Psoas muscle (tissue), 8 donors: ENCODE results near the gene FSTL5. TPM values are rescaled to one million over a fixed set of nuclear protein-coding genes. Genes with fewer than 3 reads are reported as not detected.

Experiments
- ATAC-seq, 4 donors: fragments of 200-7000 bp; cut with Tn5 transposase; one replicate each; pipeline ENCODE4 v1.9.1; 2020; ENCODE audit warnings: moderate library complexity in 3 of 4, mild to moderate bottlenecking in 2 of 4
- DNase-seq, 2 donors: peaks; one replicate each; pipeline ENCODE4 v3.0.0-alpha.2; 2020
- H3K27ac ChIP-seq: fragments of 200-600 bp; one replicate; pipeline ENCODE4 v1.8.0; 2022
- H3K27me3 ChIP-seq, 3 donors: fragments of 200-600 bp in 1 of 3; one replicate each; pipeline versions ENCODE4 v1.6.1 to v1.8.0; 2013 to 2022; ENCODE audit warnings: low read length in 2 of 3, mild to moderate bottlenecking in 2 of 3, moderate library complexity in 1 of 3; ENCODE audit not compliant: insufficient read depth in 3 of 3
- H3K36me3 ChIP-seq, 2 donors: fragments of 200-600 bp in 1 of 2; one replicate each; pipeline versions ENCODE4 v1.6.1 to v1.8.0; 2013 to 2022; ENCODE audit warnings: low read depth in 1 of 2, mild to moderate bottlenecking in 1 of 2, moderate library complexity in 1 of 2; ENCODE audit not compliant: insufficient read depth in 1 of 2
- H3K4me1 ChIP-seq: fragments of 200-600 bp; one replicate; pipeline ENCODE4 v1.8.0; 2022
- H3K4me3 ChIP-seq: fragments of 200-600 bp; one replicate; pipeline ENCODE4 v1.8.0; 2022; ENCODE audit warnings: mild to moderate bottlenecking
- H3K9me3 ChIP-seq: fragments of 200-600 bp; one replicate; pipeline ENCODE4 v1.8.0; 2022
- WGBS, 3 donors: extraction: QIAGEN DNeasy Blood & Tissue Kit; methylation state at CpG; one replicate each; pipeline versions ENCODE4 v1.1.6 to v1.1.7; 2013; 5-methylcytosine and 5-hydroxymethylcytosine counted together
- intact Hi-C, 2 donors: fragments of 100-400 bp; cut with DNase I; formaldehyde crosslinking; loops; one replicate each; pipeline versions ENCODE4 v1.11.0 to v1.14.2; 2022
- polyA plus RNA-seq, 3 donors: library from polyadenylated mRNA; stranded (reverse); fragments of 200-250 nt; gene quantifications; one replicate each; pipeline ENCODE4 v1.2.3, GENCODE V29; 2013
- total RNA-seq, 4 donors: library from RNA; stranded (reverse); fragmentation: NEBNext Ultra II Directional in 2 of 4; extraction: Animal tissue kit (Norgen Biotek cat#: 25700) in 2 of 4; gene quantifications; one replicate each; pipeline versions ENCODE4 v1.2.1 to v1.2.4, GENCODE V29; 2021 to 2023
- TF ChIP-seq, protein P1 (sequence below): fragments of 200-600 bp; IDR thresholded peaks from one replicate; pipeline ENCODE4 v1.8.0; 2022; ENCODE audit warnings: antibody characterized with exemption
- donor health status: healthy with polysubstance abuse.
- donor health status: DM: no; HTN: no; CAD: no; lungs with moderate emphysema.
- donor health status: Bipolar disorder and iron deficiency.
- donor health status: healthy.
- donor health status: DM: yes; HTN: yes; CAD: no.
- donor health status: DM: no; HTN: no; CAD: no.
- donor health status: DM: no; HTN: no; CAD: no.
- donor health status: DM: yes; HTN: yes; CAD: no.

FSTL5 gene
- total and polyA plus RNA-seq, 7 donors, result 0.01 TPM; not detected in 4

DNA sequence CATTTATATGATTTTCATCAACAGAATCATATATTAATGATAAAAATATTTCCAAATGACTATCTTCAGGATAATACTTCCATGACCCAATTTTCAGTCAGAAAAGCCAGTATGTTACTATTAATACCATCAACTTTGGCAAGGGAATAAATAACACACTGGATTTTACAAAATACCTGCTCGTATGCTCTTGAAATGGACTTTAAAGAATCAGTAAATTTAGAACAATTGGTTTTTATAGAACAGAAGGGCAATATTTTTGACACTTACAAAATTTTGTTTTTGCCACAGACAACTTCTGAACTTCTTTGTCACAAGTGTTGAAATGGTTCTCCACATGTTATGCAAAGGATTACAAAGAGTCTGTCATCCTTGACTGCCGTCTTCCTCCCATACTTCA lies 700.4 kb downstream of the FSTL5 start:
- DNase-seq (no peak), ATAC-seq (no peak)
- no peak overlapping the region for H3K4me3 ChIP-seq
- intact Hi-C loops, result no loop called here
- H3K27me3 ChIP-seq, result no peaks in the 10 kb centered on the region
- 52 to 67% (median 58%) methylated on average over 2 of the region's 2 CpGs for WGBS, 3 donors
- no peaks in the 10 kb centered on the region for H3K36me3 ChIP-seq
- no peaks in the 10 kb centered on the region for H3K4me1 ChIP-seq
- TF ChIP-seq, protein P1, sequence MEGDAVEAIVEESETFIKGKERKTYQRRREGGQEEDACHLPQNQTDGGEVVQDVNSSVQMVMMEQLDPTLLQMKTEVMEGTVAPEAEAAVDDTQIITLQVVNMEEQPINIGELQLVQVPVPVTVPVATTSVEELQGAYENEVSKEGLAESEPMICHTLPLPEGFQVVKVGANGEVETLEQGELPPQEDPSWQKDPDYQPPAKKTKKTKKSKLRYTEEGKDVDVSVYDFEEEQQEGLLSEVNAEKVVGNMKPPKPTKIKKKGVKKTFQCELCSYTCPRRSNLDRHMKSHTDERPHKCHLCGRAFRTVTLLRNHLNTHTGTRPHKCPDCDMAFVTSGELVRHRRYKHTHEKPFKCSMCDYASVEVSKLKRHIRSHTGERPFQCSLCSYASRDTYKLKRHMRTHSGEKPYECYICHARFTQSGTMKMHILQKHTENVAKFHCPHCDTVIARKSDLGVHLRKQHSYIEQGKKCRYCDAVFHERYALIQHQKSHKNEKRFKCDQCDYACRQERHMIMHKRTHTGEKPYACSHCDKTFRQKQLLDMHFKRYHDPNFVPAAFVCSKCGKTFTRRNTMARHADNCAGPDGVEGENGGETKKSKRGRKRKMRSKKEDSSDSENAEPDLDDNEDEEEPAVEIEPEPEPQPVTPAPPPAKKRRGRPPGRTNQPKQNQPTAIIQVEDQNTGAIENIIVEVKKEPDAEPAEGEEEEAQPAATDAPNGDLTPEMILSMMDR, result no peak
- H3K27ac ChIP-seq, result no peak overlapping the region
- H3K9me3 ChIP-seq, result no peaks in the 10 kb centered on the region

DNA sequence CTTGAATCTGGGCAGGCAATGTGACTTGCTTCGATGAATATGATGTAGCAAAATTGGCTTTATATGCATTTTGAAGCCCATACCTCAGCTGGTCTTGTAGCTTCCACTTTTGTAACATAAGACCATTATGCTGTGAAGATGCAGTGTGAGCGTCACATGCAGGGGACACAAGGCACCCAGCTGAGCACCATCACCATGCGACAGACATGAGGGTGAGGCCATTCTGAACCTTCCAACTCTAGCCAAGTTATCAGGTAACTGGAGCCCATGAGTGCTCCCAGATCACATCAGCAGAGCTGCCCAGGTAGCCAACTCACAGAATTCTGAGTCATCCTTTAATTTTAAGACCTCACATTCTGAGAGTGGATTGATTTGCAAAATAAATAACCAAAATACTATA lies 705.9 kb downstream of the FSTL5 start:
- no peak overlapping the region for H3K4me3 ChIP-seq
- TF ChIP-seq, protein P1, result no peak
- ATAC-seq (no peak), DNase-seq (no peak)
- intact Hi-C loops, result no loop called here
- H3K9me3 ChIP-seq, result no peaks in the 10 kb centered on the region
- H3K27me3 ChIP-seq, result no peaks in the 10 kb centered on the region
- no peaks in the 10 kb centered on the region for H3K4me1 ChIP-seq
- no peaks in the 10 kb centered on the region for H3K36me3 ChIP-seq
- no peak overlapping the region for H3K27ac ChIP-seq
- WGBS, 3 donors, result 87 to 91% (median 89%) methylated on average over 3 of the region's 3 CpGs

DNA sequence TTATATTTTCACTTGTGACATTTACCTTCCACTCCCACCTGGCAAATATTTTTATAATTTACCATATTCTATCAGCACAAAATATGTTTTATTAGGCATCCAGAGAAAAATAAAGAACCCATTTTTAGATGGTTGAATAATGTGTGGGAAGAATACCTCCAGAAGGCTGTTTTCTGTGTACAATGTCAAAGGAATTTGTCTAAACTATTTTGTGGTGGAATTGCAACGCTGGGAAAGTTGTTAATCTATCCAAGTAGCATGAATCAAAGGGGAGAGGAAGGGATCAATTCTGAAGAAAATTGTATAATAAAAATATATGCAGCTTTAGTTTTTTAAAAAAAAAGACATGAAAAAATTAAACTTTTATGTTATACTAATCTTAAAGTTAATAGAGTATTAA lies 706.5 kb downstream of the FSTL5 start:
- WGBS, 3 donors, result 12 to 50% (median 15%) methylated on average over 1 of the region's 1 CpG
- TF ChIP-seq, protein P1, result no peak
- Histone ChIP-seq H3K27me3 (no peaks in the 10 kb centered on the region), H3K9me3 (no peaks in the 10 kb centered on the region), H3K4me3 (no peak overlapping the region), H3K27ac (no peak overlapping the region), H3K4me1 (no peaks in the 10 kb centered on the region), H3K36me3 (no peaks in the 10 kb centered on the region)
- ATAC-seq, result no peak
- no peak for DNase-seq
- intact Hi-C loops, result no loop called here

DNA sequence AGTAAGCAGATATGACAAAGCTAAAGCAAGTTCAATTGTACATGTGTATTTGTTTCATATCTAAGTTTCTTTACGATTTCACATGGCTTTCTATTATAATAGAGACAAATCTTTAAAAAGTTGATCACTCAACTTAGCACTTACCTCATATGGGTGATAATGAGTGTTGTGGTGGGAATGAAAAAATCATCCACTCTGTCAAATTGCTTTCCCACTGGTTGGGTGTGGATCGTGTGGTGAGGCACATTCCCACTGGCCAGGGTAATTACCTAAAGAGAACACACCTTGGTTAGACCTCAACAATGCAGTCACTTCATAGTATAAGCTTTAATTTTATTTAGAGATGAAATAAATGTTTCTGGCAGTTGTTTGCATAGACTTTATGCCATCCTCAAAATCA lies 708.9 kb downstream of the FSTL5 start:
- no peaks in the 10 kb centered on the region for H3K36me3 ChIP-seq
- TF ChIP-seq, protein P1, result no peak

DNA sequence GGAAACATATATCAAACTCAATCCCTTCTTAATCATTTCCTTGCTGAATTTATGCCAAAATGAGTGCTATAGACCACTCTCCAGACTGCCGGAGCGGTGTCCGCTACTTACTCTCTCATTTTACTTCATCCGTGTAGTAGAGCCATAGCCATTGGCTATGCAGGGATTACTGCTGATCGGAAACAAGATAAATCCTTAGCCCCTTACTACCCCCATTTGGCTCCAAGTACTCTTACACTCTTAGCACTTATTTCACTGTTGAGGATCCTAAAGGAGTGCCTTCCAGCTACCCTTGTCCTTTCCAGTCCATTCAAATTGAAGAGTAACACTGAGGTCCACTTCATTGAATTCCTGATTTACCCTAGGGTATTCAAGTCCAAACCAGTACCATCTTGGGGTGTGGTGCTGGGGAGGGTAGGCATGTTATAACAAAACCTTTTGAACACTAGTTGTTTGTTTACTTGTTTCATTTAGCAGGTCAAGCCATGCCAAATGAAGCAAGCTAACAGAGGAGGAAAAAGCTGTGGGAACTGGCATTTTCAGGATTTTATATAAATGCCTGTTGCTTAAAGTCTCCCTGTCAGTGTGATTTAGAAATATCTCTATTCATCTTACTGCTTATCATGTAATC lies 715.1 kb downstream of the FSTL5 start:
- intact Hi-C loops, result no loop called here
- 62 to 70% (median 69%) methylated on average over 5 of the region's 5 CpGs for WGBS, 3 donors
- no peak for ATAC-seq
- Histone ChIP-seq H3K36me3 (no peaks in the 10 kb centered on the region), H3K9me3 (no peaks in the 10 kb centered on the region), H3K4me1 (no peaks in the 10 kb centered on the region), H3K27me3 (no peaks in the 10 kb centered on the region), H3K27ac (no peak overlapping the region), H3K4me3 (no peak overlapping the region)
- TF ChIP-seq, protein P1, result no peak
- DNase-seq, result no peak

More for the DNA sequence above, 708.9 kb downstream of the FSTL5 start:
- intact Hi-C loops, result no loop called here
- ATAC-seq, result no peak
- Histone ChIP-seq H3K4me1 (no peaks in the 10 kb centered on the region), H3K27me3 (no peaks in the 10 kb centered on the region), H3K4me3 (no peak overlapping the region), H3K27ac (no peak overlapping the region), H3K9me3 (no peaks in the 10 kb centered on the region)
- 71 to 85% (median 78%) methylated on average over 2 of the region's 2 CpGs for WGBS, 3 donors
- DNase-seq, result no peak
